Ascending aorta (tissue), 2 donors: ENCODE results near the gene DNAJC8. TPM values are rescaled to one million over a fixed set of nuclear protein-coding genes. Genes with fewer than 3 reads are reported as not detected.

Source experiments
- DNase-seq, 2 donors: peaks; one replicate each; pipeline ENCODE4 v3.0.0-alpha.2; 2019; ENCODE audit warnings: low spot score in 2 of 2
- H3K27ac ChIP-seq, 2 donors: fragments of 200-600 bp; sonication (generic); one replicate each; pipeline ENCODE4 v1.5.1; 2016 to 2017; ENCODE audit warnings: mild to moderate bottlenecking in 1 of 2
- H3K27me3 ChIP-seq: fragments of 200-600 bp; sonication (generic); one replicate; pipeline ENCODE4 v1.5.1; 2017
- H3K36me3 ChIP-seq, 2 donors: fragments of 200-600 bp; sonication (generic); one replicate each; pipeline ENCODE4 v1.5.1; 2016
- H3K4me1 ChIP-seq, 2 donors: fragments of 200-600 bp; sonication (generic); one replicate each; pipeline ENCODE4 v1.5.1; 2016 to 2017; ENCODE audit warnings: mild to moderate bottlenecking in 1 of 2
- H3K4me3 ChIP-seq, 2 donors: fragments of 200-600 bp; sonication (generic); one replicate each; pipeline ENCODE4 v1.5.1; 2016 to 2017; ENCODE audit warnings: mild to moderate bottlenecking in 1 of 2
- H3K9me3 ChIP-seq, 2 donors: fragments of 200-600 bp; sonication (generic); one replicate each; pipeline ENCODE4 v1.5.1; 2016
- intact Hi-C: fragments of 100-400 bp; cut with DNase I; formaldehyde crosslinking; loops from one replicate; pipeline ENCODE4 v1.15.1; 2023
- total RNA-seq: library from RNA; depleted of rRNA; stranded (reverse); fragments of >200 nt; gene quantifications from one replicate; pipeline ENCODE4 v1.1.0, GENCODE V29; 2016
- TF ChIP-seq, protein P1 (sequence below), 3 experiments: fragments of 200-600 bp in 2 of 3; fragments of 450-650 bp in 1 of 3; sonication (generic) in 2 of 3; IDR thresholded peaks; one replicate each; pipeline ENCODE4 v1.5.1; 2016 to 2019; ENCODE audit warnings: antibody characterized with exemption in 3 of 3, mild to moderate bottlenecking in 1 of 3, moderate library complexity in 1 of 3

DNAJC8 gene, protein sequence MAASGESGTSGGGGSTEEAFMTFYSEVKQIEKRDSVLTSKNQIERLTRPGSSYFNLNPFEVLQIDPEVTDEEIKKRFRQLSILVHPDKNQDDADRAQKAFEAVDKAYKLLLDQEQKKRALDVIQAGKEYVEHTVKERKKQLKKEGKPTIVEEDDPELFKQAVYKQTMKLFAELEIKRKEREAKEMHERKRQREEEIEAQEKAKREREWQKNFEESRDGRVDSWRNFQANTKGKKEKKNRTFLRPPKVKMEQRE
- 65.2 TPM for total RNA-seq

GRCh38 chr1:28232558-28233263, at the start of gene DNAJC8:
DNAJC8 (minus strand) TSS chr1:28233029; CDS start chr1:28232998, 31 bp downstream.
- TF ChIP-seq, protein P1, sequence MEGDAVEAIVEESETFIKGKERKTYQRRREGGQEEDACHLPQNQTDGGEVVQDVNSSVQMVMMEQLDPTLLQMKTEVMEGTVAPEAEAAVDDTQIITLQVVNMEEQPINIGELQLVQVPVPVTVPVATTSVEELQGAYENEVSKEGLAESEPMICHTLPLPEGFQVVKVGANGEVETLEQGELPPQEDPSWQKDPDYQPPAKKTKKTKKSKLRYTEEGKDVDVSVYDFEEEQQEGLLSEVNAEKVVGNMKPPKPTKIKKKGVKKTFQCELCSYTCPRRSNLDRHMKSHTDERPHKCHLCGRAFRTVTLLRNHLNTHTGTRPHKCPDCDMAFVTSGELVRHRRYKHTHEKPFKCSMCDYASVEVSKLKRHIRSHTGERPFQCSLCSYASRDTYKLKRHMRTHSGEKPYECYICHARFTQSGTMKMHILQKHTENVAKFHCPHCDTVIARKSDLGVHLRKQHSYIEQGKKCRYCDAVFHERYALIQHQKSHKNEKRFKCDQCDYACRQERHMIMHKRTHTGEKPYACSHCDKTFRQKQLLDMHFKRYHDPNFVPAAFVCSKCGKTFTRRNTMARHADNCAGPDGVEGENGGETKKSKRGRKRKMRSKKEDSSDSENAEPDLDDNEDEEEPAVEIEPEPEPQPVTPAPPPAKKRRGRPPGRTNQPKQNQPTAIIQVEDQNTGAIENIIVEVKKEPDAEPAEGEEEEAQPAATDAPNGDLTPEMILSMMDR (IDR thresholded peaks at IDR 0.05) = no peak
- intact Hi-C loops = loop anchor here (2.0 to 10.0 kb wide), 2 partner anchors 26 to 412 kb away; partner anchors contain the start of genes RNU11, SESN2 and TAF12
- no peaks in the 10 kb centered on the region for H3K27me3 ChIP-seq
- peak within 1 kb of the TSS; percentile 70 to 82 for H3K4me3 ChIP-seq
- H3K9me3 ChIP-seq = no peaks in the 10 kb centered on the region
- peak within 1 kb of the TSS; percentile 73 to 75 for H3K27ac ChIP-seq
- peaks cover 11 to 25% of the 10 kb centered on the region in 2 donors for H3K36me3 ChIP-seq
- DNase-seq = peak; percentile 76 to 98
- H3K4me1 ChIP-seq = peaks cover 7 to 28% of the 10 kb centered on the region in 2 donors

DNA sequence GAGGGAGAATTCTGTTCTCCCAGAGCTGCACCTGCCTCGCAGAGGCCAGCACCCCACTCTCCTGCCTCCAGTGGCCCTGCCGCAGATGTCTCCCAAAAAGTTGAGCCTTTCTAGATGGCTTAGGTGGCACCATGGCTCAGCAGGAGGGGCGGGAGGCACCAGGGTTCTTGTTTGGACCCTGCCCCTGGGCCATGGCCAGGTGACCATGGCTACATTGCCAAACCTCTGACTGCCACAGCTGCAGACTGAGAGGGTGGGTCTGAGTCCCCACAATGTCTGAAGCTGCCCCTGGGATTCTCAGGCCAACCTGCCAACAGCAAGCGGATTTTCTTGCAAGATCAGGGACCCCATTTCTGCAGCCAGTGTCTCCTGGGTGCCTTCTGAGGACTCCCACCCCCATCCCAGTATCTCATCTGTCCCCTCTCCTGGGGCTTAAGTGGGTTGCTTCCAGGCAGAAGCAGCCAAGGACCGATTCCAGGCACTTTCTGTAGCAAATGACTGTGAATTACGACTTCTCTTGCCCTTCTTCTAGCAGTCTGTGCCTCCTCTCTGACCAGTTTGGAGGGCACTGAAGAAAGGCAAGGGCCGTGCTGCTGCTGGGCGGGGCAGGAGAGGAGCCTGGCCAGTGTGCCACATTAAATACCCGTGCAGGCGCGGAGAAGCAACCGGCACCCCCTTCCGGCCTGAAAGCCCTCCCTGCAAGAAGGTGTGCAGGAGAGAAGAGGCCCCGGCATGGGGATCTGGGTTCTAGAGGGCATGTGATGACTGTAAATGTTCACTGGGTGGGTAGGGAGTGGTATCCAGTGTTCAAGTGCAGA, 49.0 kb upstream of the DNAJC8 start:
- Histone ChIP-seq H3K27me3 (no peaks in the 10 kb centered on the region), H3K27ac (no peak overlapping the region), H3K9me3 (no peaks in the 10 kb centered on the region), H3K36me3 (peaks cover 46 to 53% of the 10 kb centered on the region in 2 donors), H3K4me1 (no peaks in the 10 kb centered on the region), H3K4me3 (no peak overlapping the region)
- DNase-seq = no peak
- TF ChIP-seq, protein P1 (IDR thresholded peaks at IDR 0.05) = no peak
- intact Hi-C loops = no loop called here

GRCh38 chr1:28280977-28281381, 48.1 kb upstream of the DNAJC8 start:
- no peaks in the 10 kb centered on the region for H3K9me3 ChIP-seq
- intact Hi-C loops = no loop called here
- TF ChIP-seq, protein P1 (IDR thresholded peaks at IDR 0.05) = no peak
- H3K36me3 ChIP-seq = peaks cover 46 to 53% of the 10 kb centered on the region in 2 donors
- no peaks in the 10 kb centered on the region for H3K27me3 ChIP-seq
- DNase-seq = no peak
- H3K27ac ChIP-seq = no peak overlapping the region
- no peak overlapping the region for H3K4me3 ChIP-seq
- H3K4me1 ChIP-seq = no peaks in the 10 kb centered on the region

DNA sequence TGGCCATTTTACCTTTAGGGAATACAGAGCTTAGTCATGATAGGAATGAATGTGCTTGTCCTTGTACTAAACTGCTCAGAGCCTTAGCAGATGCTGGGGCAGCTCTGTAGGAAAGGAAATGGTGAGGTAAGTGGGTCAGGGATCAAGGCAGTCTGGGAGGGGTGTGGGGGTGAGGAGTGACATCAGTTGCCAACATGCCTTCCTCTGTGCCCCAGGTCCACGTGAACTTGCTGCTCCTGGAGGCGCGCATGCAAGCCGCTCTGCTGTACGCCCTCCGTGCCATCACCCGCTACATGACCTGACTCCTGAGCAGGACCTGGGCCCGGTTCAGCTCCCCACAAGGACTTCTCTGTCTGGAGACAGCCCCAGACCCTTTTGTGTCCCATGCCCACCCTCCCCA, 47.7 kb upstream of the DNAJC8 start:
- H3K4me3 ChIP-seq = no peak overlapping the region
- no peaks in the 10 kb centered on the region for H3K9me3 ChIP-seq
- H3K4me1 ChIP-seq = no peaks in the 10 kb centered on the region
- no peaks in the 10 kb centered on the region for H3K27me3 ChIP-seq
- TF ChIP-seq, protein P1 (IDR thresholded peaks at IDR 0.05) = no peak
- H3K36me3 ChIP-seq = peaks cover 46 to 53% of the 10 kb centered on the region in 2 donors
- no peak overlapping the region for H3K27ac ChIP-seq
- intact Hi-C loops = no loop called here
- no peak for DNase-seq

DNA sequence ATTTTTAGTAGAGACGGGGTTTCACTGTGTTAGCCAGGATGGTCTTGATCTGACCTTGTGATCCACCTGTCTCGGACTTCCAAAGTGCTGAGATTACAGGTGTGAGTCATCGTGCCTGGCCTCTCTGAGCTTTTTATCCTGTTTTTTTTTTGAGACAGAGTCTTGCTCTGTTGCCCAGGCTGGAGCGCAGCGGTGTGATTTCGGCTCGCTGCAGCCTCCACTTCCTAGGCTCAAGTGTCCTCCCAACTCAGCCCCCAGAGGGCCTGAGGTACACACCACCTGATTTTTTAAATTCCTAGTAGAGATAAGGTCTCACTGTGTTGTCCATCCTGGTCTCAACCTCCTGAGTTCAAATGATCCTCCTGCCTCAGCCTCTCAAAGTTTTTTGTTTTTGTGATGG, 46.9 kb upstream of the DNAJC8 start:
- intact Hi-C loops = no loop called here
- no peaks in the 10 kb centered on the region for H3K4me1 ChIP-seq
- TF ChIP-seq, protein P1 (IDR thresholded peaks at IDR 0.05) = no peak
- H3K27me3 ChIP-seq = no peaks in the 10 kb centered on the region
- no peak overlapping the region for H3K4me3 ChIP-seq
- H3K36me3 ChIP-seq = peaks cover 53 to 55% of the 10 kb centered on the region in 2 donors
- DNase-seq = no peak
- H3K9me3 ChIP-seq = no peaks in the 10 kb centered on the region
- no peak overlapping the region for H3K27ac ChIP-seq
